NB4 (cell line): Measurements from ENCODE around the gene FBXO4.
"Not testable (repeated sequence)": the region's sequence is repeated elsewhere in the genome, so short reads cannot be mapped to it uniquely, and the experiment has no call there.

Source experiments
- DNase-seq: peaks from one replicate; pipeline ENCODE4 v3.0.0; 2010; ENCODE audit warnings: low read depth
- H3K4me3 ChIP-seq: one replicate; pipeline ENCODE4 v1.5.1; 2011; ENCODE audit warnings: mild to moderate bottlenecking, low read depth, low read length, moderate library complexity
- CTCF ChIP-seq: IDR thresholded peaks from one replicate; pipeline ENCODE4 v1.5.1; 2012; ENCODE audit warnings: low read depth, low read length
- MAX ChIP-seq: IDR thresholded peaks from 2 replicates; pipeline ENCODE4 v1.6.1; 2011; ENCODE audit warnings: low read depth, low read length
- MYC ChIP-seq: IDR thresholded peaks from 2 replicates; pipeline ENCODE4 v1.6.1; 2011; ENCODE audit warnings: low read depth, low read length
- POLR2A ChIP-seq: IDR thresholded peaks from 2 replicates; pipeline ENCODE4 v1.6.1; 2011; ENCODE audit warnings: mild to moderate bottlenecking; ENCODE audit not compliant: insufficient read length; ENCODE audit errors: extremely low read depth

FBXO4 gene

DNA sequence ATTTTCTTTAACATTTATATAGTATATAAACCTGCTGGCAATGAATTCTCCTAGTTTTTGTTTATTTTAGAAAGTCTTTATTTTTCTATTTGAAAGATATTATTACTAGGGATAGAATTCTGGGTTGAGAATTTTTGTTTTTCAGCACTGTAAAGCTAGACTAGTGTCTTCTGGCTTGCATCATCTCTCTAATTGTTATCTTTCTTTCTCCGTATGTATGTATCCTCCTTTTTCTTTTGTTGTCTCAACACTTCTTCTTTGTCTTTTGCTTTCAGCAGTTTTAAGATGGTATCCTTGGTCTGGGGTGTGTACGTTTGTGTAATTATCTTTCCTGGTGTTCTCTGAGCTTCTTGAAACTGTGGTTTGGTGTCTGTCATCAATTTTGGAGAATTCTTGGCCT lies 48.8 kb downstream of the FBXO4 start:
- H3K4me3 ChIP-seq: no peak overlapping the region
- no peak for TF ChIP-seq MYC
- no peak for DNase-seq

DNA sequence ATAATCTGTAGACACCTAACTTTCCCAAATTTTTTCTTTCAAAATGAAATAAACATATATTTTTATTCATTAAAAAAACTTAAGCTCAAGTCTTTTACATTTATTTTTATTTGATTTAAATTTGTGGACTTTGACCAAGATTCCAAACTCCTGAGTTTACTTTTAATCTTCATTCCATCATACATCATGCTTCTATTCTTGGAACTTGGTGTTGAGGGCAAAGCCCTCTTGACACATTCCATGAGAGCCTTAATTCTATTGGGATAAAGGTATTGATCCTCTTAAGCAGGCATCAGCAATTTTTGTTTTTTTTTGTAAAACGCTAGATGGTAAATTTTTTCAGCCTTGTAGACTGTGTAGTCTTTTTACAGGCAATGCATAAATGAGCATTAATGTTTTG lies 53.6 kb downstream of the FBXO4 start:
- no peak for TF ChIP-seq MAX
- TF ChIP-seq CTCF: no peak
- no peak for TF ChIP-seq POLR2A
- TF ChIP-seq MYC: no peak
- no peak for DNase-seq
- H3K4me3 ChIP-seq: no peak overlapping the region

- TF ChIP-seq POLR2A: no peak
- TF ChIP-seq MYC: no peak
- TF ChIP-seq MAX: no peak
- no peak for TF ChIP-seq CTCF
- H3K4me3 ChIP-seq: no peak overlapping the region
- no peak for DNase-seq
Measured at GRCh38 chr5:41980396-41980795, 55.3 kb downstream of the FBXO4 start.

DNA sequence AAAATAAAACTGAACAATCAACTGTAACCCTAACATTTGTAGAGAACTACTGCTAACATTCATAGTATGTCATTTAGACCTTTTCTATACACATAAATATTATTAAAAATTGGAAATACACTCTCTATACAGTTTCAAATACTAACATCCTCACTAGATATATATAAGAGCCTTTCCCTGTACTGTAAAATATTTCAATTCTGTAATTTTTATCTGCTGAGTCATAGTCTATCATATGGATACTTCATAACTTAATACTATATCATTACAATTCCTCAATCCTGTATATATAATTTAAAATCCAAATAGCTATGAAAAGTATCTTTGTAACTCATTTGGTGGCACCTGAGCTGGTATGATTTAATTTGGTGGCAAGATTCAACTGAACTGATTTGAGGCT lies 55.8 kb downstream of the FBXO4 start:
- no peak for DNase-seq
- TF ChIP-seq POLR2A (no peak), MAX (no peak), MYC (no peak), CTCF (no peak)

GRCh38 chr5:41982858-41983257 lies 57.8 kb downstream of the FBXO4 start:
- DNase-seq, H3K4me3 ChIP-seq: not testable (repeated sequence)

More for the DNA sequence above, 55.8 kb downstream of the FBXO4 start:
- no peak overlapping the region for H3K4me3 ChIP-seq

DNA sequence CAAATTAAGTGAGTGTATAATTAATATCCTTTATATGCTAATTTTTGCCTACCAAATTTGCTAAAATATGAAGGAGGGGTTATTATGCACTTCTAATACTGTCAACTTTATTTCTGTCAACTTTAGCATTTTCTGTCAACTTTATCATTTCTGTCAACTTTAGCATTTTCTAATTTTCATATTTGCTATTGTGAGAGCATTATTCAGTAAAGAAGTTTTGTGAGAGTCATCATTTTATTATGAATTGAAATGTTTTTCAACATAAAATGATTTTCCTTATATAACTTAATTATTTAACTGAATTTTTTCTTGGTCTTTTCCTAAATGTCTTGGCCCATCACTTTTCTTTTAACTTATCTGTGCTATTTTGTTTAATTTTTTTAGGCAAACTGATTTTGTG lies 58.2 kb downstream of the FBXO4 start:
- TF ChIP-seq MYC (no peak), POLR2A (no peak), MAX (no peak), CTCF (no peak)
- H3K4me3 ChIP-seq: no peak overlapping the region
- no peak for DNase-seq

DNA sequence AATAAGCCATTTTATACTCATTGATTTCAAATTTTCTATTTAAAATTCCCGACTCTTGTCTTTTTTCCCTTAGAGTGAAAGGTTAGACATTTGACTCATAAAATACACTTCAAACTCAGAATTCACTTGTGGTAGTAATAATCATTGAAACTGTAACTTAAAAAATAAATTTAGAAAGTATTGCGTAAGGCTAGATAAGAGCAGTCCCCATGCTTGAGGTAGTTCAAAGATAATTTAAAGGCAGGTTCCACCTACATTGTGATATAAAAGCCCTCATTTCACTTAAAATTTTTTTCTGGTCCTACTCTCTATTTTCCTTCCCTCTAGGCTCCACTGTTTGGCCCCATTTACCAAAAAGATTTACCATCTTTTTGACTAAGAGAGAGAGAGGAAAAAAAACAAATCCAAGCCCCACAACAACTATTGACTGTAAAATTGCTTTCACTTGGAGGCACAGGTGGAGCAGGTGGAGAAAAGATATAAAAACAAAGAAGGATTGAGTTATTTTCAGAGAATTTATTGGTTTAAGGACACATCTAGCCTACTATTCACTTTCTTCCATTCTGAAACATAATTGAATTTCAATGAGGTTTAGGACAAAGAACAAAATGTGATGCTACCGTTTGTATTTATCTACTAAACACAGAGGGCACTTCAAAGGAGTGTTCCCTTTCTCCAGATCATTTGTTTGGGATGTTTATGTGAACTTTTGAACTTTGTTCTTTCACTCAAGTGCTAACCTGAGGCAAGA lies 61.0 kb downstream of the FBXO4 start:
- H3K4me3 ChIP-seq: no peak overlapping the region
- TF ChIP-seq POLR2A (no peak), MYC (no peak), CTCF (no peak), MAX (no peak)
- no peak for DNase-seq
